CD4-positive, alpha-beta T cell treated with Interleukin-17A for 1 hour (primary cell): ENCODE data around the gene LMBRD2.
A peak's percentile ranks its signal among the peaks of the same experiment; 100 is the strongest.

ENCODE experiments used
- DNase-seq: peaks from one replicate; pipeline ENCODE4 v3.0.0-alpha.2; 2020

LMBRD2 gene

DNA sequence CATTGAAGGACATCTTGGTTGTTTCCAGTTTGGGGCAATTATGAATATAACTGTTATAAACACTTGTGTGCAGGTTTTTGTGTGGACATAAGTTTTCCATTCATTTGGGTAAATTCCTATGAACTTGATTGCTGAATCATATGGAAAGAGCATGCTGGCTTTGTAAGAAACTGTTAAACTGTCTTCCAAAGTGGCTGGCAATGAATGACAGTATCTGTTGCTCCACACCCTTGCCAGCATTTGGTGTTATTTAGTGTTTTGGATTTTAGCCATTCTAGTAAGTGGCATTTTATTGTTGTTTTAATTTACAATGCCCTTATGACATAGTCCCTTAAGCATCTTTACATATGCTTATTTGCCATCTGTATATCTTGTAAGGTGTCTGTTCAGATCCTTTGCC, 55.2 kb downstream of the LMBRD2 start:
- no peak for DNase-seq

DNA sequence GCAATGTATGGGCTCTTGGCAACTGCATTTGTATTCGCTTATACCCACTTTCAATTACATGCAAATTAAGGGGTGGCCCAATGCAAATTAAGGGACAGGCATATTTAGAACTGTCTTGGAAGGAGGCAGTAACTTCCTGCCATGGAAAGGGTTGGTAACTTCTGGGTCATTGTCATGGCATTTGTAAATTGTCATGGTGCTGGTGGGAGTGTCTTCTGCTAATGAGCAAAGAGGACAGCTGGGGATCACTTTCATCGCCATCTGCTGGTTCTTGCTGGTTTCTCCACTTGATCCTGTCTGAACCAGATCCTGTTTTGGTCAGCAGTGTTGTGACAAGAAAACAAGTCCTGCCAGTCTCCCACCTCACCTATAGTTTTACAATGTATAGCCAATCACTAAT, 61.7 kb downstream of the LMBRD2 start:
- peak; percentile 7 for DNase-seq

DNA sequence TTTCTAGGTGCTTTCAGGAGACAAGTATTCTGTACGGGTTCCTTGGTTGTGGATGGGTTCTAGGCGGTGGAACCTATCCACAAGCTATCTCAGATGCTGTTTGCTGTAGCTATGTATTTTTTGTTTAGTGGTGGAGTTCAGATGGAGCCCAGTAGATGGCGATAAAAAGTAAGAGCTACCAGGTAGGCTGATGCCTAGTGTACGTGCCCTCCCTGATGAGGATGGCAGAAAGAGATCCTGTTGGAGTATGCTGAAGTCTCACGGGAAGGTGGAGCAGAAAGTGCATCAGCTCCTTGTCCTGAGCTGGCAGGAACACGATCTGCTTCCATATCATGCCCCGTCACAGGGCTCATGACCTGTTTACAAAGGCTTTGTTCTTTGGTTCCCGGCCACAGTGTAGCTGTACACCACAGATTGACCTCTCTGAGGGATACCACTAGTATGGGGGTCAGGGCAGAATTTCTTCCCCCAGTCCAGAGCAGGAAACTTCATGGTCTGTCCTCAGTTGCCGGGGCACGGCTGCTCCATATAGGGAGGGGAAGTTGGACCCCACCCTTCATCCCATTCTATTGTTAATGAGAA, 72.4 kb downstream of the LMBRD2 start:
- peak; percentile 39 for DNase-seq

GRCh38 chr5:36078430-36078829, 73.3 kb downstream of the LMBRD2 start:
- no peak for DNase-seq

- no peak for DNase-seq
Observed at GRCh38 chr5:36073595-36074216, 78.0 kb downstream of the LMBRD2 start.

- DNase-seq = no peak
Observed at GRCh38 chr5:36070687-36071571, 80.8 kb downstream of the LMBRD2 start.

GRCh38 chr5:36068751-36069281, 82.9 kb downstream of the LMBRD2 start:
- no peak for DNase-seq

GRCh38 chr5:36066540-36067210, 85.0 kb downstream of the LMBRD2 start, which contains the start of gene UGT3A2:
Gene UGT3A2 (minus strand): TSS chr5:36066882. CDS start chr5:36066789, 93 bp downstream.
- DNase-seq = no peak

DNA sequence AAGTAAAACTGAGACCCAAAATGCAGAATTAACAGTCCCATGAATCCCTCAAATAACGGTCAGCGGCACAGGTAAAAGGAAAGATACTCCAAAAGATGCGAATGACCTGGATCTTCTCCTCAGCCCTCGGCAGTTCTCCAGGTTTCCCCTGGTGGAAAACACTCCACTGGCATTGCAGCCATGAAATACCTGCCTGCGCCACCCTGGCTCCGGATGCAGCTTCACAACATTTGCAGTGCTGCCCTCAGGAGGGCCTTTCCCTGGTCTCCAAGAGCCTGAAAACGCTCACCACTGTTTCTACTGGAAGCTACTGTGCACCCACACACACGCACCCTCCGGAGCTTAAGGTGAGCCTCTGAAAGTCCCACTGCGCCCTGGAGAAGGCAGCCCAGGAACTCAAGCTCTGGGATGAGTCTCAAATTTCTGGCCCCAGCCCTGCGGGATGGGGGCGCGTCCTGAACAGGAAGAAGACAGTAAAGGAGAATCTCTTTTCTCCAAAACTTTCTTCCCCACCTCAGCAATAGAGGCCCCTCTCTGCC, 85.6 kb downstream of the LMBRD2 start:
- DNase-seq = no peak

DNA sequence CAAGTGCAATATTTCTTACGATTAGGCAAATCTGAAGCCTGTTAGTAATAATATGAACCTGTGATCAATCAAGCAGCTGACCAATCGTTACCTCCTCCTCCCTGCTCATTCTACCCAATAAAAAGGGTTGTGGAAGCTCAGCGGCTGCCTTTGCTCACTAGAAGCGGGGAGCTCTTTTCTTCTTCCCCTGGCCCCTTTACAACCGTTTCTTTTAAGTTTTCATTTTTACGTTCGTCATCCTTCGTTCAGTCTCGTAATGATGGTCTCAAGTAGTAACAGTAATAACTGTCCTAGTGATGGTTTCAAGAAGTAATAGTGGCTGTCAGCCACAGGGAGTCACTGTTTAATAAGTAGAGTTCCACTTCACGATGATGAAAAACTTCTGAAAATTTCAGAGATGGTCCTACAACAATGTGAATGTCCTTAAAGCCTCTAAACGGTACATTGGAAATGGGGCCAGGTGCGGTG, 91.2 kb downstream of the LMBRD2 start:
- no peak for DNase-seq

GRCh38 chr5:36059571-36060419, 91.9 kb downstream of the LMBRD2 start:
- no peak for DNase-seq

DNA sequence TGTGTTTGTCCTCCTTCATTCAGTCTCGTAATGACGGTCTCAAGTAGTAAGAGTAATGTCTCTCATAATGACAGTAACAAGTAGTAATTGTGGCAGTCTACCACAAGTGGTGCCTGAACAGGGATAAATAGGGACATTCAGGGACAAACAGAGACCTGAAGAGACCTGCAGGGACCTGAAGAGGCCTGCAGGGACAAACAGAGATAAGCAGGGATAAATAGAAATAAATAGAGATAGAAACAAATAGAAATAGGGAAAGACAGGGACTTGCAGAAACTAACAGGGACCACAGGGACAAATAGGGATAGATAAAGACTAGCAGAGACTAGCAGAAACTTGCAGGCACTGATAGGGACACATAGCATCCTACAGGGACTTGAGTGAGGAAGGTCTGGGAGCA, 92.9 kb downstream of the LMBRD2 start:
- no peak for DNase-seq

GRCh38 chr5:36057386-36057785, 94.3 kb downstream of the LMBRD2 start:
- DNase-seq = no peak

- no peak for DNase-seq
Observed at GRCh38 chr5:36056422-36056821, 95.3 kb downstream of the LMBRD2 start.

- DNase-seq = no peak
Observed at GRCh38 chr5:36055984-36056383, 95.7 kb downstream of the LMBRD2 start.

GRCh38 chr5:36054647-36055046, 97.0 kb downstream of the LMBRD2 start:
- DNase-seq = no peak

GRCh38 chr5:36052538-36052937, 99.1 kb downstream of the LMBRD2 start:
- DNase-seq = no peak

DNA sequence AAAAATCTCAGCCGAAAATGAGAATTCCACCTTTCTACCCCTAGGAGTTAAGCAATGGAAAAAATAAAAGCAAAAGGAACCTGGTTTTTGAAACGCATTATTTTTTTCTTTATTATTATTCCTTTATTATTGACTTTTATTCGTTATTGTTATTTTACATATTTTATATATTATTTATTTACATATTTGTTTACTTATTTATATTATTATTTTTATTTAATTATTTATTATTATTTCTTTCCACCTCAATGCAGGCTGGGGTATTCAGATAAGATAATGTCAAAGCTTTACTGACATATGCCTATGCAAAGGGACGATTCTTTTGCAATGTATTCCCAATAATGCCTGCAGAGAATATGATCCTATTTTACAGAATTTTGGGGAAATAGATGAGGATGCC, 101.7 kb downstream of the LMBRD2 start:
- no peak for DNase-seq
